Mammary epithelial cell (primary cell): ENCODE results near the gene PUDP.

Experiments used
- EZH2 ChIP-seq: IDR thresholded peaks from 2 replicates; pipeline ENCODE4 v1.6.1; 2012; ENCODE audit warnings: low read length, inconsistent platforms, borderline replicate concordance
- TF ChIP-seq, protein P1 (sequence below), 2 donors: IDR thresholded peaks in 1 of 2; conservative IDR thresholded peaks in 1 of 2; 2 replicates each; pipeline ENCODE4 v1.5.1; 2011 to 2012; ENCODE audit warnings: inconsistent platforms in 2 of 2, low read length in 2 of 2, mild to moderate bottlenecking in 2 of 2, control low read depth in 1 of 2, low read depth in 1 of 2; ENCODE audit not compliant: insufficient read depth in 1 of 2; ENCODE audit errors: extremely low read depth in 1 of 2

DNA sequence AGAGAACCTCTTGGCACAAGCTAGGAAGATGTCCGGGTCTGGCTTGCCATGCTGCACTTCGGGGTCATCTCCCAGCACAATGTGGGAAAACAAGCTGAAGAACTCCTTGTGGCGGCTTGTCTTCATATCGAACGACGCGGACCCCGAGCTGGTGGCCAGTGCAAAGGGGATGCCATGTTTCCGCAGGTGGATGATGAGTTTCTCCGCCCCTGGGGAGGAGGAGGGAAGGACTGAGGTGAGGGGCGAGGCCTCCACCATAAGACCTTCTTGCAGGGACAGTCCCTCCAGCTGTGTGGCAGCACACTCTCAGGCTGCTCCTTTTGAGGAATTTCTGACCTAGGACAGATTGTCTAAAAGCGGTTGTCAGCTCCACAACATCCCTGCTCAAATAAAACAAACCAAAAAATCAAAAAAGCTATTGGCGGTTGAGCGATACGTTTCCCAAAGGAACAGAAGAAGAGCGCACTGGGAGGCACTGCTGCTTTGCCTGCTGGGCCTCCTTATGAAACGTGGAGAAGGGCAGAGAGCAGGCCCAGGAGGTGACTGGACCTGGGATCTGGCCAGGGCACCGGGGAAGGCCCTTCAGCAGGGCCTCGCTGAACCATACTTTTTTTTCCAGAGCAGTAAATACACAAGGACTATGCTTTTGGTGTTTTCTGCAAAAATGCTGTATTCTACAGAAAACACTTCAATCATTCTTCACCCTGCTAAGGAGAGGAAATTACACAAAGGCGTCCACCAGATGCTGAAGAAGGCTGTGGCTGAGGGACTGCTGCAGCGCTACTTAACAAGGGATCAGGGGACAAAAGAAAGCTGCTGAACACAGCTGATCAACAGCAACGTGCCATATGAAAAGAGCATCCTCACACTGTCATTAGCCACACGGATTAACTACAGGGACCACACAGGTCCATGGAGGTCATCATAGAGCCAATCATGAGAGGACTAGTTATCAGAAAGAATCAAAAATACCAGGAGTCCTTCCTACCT lies 70.4 kb downstream of the PUDP start:
- TF ChIP-seq EZH2: no peak
- TF ChIP-seq, protein P1, sequence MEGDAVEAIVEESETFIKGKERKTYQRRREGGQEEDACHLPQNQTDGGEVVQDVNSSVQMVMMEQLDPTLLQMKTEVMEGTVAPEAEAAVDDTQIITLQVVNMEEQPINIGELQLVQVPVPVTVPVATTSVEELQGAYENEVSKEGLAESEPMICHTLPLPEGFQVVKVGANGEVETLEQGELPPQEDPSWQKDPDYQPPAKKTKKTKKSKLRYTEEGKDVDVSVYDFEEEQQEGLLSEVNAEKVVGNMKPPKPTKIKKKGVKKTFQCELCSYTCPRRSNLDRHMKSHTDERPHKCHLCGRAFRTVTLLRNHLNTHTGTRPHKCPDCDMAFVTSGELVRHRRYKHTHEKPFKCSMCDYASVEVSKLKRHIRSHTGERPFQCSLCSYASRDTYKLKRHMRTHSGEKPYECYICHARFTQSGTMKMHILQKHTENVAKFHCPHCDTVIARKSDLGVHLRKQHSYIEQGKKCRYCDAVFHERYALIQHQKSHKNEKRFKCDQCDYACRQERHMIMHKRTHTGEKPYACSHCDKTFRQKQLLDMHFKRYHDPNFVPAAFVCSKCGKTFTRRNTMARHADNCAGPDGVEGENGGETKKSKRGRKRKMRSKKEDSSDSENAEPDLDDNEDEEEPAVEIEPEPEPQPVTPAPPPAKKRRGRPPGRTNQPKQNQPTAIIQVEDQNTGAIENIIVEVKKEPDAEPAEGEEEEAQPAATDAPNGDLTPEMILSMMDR (conservative IDR thresholded peaks at IDR 0.05 in 1 of 2, IDR thresholded peaks at IDR 0.05 in 1 of 2; ENCODE audit: extremely low read depth in 1 of 2, insufficient read depth in 1 of 2, low read depth in 1 of 2, low read length in 2 of 2): no peak
